HG02870 (cell line): ENCODE data around the gene SPAG5.
"Not testable (repeated sequence)": the region's sequence is repeated elsewhere in the genome, so short reads cannot be mapped to it uniquely, and the experiment has no call there.

ENCODE experiments used
- ATAC-seq: cut with Tn5 transposase; IDR thresholded peaks from one replicate; pipeline ENCODE4 v1.9.1; 2021; ENCODE audit warnings: mild to moderate bottlenecking, moderate library complexity; ENCODE audit not compliant: unreplicated experiment

Gene SPAG5

DNA sequence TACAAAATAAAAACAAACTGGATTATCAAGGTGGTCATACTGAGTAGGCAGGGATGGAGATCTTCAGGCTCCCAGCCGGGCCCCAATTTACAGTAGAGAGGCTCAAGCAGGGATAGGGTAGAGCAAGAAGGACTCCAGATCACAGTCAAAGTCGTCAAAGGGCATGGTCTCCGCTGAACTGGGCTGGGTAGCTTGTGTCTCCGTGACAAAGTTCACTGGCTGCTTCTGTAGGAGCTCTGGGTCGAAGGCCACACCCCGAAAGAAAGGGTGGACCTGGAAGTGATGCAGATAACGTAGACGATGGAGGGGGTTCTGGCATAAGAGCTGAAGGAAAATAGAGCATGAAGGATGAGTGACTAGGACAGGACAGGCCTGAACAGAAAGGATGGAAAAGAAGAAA is 11.6 kb upstream of the SPAG5 start:
- no peak for ATAC-seq

DNA sequence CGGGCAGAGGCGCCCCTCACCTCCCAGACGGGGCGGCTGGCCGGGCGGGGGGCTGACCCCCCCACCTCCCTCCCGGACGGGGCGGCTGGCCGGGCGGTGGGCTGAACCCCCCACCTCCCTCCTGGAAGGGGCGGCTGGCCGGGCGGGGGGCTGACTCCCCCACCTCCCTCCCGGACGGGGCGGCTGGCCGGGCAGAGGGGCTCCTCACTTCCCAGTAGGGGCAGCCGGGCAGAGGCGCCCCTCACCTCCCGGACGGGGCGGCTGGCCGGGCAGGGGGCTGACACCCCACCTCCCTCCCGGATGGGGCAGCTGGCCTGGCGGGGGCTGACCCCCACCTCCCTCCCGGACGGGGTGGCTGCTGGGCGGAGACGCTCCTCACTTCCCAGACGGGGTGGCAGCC is 5.2 kb upstream of the SPAG5 start:
- ATAC-seq = not testable (repeated sequence)

DNA sequence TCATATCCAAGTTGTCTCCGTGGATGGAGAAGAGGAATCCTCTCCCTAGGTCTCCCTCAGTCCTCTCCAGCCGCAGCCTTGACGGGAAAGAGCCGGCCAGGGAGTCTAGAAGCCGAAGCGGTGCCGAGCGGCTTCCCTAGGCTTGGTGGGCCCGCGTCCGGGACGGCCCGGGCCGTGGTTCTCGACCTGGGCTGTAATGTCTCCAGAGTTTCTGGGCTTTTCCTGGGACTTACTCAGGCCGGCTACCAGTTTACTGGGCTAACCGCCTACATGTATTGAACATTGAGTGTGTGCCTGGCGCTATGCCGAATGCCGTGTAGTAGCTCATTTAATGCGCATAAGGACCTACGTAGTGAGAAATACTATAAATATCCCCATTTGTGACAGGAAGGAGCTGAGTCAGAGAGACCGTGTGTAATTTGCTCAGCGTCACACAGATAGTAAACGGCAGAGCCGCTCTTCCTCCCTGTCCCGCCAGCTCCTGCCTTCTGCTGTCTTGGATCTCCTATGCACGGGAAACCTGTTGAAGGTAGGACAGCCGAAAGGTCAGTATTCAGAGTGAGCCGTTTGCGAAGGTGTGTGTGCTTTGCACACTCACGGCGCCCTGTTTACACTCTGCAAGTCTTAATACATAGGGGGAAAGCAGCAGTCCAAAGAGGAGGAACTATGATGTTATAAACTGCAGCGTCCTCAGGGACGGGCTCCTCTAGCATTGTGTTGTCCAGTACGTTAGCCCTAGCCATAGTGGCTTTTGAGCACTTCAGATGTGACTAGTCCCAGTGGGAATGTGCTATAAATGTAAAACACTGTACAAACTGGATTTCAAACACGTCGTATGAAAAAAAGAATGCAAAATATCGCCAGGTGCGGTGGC is 723 bp upstream of the SPAG5 start:
- peak; percentile 41 for ATAC-seq

DNA sequence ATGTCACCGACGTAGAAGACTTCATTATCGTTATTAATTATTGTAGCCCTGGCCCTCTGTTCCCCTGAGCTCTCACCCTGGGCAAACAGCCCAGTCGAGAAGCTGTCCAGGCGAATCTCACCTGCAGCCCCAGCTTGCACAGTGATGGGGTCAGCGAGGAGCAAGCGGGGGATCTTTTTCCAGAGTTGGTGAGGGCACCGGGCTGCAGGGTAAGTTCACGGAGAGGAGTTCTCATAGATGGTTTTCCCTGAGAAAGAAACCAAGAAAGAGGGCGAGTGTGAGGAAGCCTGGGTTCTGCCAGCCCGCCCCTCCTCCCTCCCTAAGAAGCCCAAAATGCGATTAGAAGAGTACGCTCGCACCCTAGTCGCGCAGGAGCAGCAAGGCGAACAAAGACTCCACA is 436 bp downstream of the SPAG5 start:
- no peak for ATAC-seq

DNA sequence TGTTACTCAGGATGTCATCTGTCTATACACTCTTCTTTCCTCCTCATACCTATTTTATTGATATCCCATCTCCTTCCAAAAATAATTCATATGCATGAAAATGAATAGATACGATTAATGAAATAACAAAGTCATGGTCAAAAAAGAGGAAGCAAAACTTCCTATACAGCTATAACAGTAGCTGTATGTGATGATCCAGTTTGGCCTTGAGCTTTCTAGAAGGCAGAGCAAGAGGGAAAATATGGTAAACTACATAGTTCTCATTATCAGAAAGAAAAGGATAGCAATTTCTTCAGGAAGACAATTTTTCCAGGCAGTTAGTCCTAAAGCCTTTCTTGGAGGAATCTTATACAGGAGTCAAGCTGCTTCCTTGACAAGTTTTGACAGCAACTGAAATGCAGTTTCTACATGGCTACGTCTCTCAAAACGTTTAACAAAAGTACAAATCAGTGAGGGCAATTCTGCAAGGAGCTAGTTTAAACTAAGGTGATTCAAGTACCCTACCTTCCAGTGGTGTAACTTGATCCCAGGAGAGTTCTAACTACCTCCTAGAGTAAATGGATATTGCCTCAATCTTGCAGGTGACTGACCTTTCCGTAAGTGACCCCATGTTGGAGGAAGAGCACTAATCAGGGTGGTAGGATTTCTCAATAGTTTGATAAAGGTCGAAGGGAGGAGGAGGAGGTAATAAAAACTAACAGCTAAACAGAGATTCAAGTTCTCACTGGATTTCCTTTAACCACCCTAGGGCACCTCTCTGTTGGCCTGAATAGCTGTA is 1.0 kb downstream of the SPAG5 start:
- ATAC-seq = no peak

DNA sequence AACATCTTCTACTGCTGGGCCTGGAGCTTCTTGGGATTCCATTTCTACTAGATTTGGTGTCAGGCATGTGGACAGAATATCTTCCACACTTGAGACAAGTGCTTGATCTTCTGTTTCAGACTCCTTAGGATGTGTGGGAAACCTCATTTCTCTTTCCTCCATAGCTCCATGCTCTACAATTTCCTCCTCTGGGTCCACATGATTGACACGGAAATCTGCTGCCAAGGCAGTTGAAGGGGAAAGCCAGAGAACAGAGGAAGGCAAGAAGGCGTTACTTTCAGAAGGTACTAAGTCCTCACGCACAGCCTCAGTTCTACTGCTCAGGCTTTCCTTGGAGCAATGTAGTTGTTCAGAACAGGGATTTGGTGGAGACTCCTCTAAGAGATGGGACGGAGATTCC is 6.6 kb downstream of the SPAG5 start:
- no peak for ATAC-seq

DNA sequence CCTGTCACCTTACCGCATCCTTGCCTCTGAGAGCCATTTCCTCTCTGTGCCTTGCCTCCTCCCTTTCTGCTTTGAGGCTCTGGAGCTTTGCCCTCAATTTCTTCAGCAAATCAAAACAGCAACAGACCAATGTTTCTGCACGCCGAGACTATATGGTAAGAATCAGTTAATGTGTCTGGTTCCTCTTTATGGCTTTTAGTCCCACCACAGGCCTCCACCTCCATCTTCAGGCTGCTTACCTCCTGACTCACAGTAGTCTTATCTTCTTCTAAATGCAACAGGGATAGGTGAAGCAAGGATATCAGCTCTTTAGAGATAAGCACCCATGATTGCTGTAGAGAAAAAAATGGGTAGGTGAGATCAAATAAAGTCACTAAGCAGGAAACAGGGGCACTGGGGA is 13.0 kb downstream of the SPAG5 start:
- no peak for ATAC-seq

DNA sequence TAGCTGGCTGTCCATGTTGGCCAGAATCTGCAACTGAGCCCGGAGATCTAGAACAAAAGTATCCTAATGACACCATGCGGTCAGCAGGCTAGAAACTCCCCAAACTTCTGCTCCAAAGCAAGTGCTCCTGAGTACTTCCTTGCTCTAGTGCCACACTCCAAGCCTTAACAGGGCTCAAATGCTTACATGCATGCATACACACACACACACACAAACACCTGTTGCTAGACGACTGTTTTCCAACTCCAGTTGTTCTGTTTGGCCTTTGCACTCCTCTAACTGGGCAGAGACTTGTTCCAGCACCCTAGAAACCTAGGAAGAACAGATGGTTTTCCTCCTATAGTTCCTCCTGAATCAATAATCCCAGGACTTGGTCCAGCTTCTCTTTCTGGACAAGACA is 14.4 kb downstream of the SPAG5 start:
- no peak for ATAC-seq

DNA sequence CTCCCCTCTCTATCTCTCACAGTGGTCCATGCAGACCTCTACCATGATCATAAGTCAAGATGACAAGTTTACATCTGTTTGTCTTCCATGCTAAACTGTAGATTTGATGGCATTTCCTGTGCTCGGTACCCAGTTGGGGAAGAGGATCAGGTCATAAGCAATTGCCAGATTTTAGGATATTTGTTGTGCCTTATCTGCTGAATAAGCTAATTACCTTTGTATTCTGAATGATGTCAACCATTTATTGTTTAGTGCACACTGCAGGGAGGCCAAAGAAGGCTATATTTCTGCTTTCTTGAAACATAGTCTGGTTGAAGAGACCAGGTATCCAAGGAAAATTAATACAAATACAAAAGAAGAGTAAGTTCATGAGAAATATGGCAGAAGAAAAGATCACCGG is 16.3 kb downstream of the SPAG5 start:
- no peak for ATAC-seq

DNA sequence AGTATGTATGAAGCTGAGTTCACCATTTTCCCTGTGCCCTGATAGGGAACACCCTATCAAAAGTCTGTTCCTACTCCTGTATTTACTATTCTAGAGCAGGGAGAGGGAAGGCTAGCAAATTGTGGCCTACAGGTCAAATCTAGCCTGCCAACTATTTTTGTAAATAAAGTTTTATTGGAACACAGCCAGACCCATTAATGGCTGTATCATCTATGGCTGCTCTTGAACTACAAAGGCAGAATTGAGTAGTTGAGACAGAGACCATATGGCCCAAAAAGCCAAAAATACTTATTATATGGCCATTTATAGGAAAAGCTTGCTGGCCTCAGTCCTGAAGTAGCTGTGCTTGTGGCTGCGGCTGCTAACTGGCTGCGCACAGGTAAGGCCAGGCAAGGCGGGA is 17.9 kb downstream of the SPAG5 start:
- ATAC-seq = no peak

DNA sequence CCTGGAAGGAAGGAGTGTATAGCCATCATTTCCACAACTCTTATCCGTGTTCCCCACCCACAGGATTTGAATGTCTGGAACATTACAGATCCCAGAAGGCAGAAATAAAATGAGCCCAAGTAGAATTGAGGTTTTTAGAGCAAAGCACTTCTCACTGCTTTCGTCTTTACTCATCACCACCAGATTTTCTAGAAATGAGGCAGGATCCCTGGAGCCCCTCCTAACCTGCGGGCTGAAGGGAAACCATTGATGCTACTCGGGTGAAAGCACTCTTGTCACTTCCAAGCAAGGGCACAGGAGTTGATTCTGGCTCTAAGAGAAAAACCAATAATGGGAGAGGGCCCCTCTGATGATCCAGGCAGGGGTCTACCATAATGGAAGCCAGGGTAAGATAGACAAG is 19.3 kb downstream of the SPAG5 start:
- no peak for ATAC-seq

DNA sequence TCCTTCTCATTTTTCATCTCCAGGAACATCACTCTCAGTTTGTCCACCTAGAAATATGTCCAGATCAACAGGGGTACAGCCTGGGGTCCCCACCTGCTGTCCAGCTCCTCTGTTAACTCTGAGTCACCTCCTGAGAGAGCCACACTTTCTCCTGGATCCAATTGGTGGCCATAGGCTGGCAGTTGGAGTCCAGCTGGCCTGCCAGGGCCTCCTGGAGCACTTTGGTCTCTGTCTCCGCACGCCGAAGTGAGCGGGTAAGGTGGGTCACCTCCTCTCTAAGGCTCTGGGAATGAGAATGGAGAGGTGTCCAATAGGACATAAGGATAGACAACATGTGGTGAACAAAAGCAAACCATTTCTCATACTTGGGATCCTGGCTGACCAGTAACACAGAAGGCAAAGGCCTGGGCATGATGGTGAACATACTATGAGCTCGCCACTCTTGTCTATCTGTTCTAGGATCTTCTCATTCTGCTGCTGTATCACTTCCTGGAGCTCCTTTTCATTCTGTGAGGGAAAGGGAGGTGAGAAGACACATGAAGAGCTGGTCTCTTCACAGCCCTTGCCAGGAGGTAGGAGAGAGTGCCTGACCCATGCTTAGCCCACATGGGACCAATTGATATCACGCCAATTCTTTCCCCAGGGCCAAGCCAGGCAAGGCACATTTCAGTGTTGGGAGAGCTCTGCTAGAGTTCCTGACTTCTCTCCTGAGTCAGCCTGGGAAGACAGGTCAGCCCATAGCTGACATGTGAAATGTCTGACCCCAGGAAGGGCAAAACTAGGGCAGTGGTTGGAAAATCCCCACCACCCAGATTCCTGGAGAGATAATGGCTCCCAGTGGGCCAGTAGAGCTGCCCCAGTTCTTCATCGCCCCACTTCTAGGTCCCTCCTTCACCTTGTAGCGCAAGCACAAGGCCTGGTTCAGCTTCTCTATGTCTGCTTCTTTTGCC is 20.3 kb downstream of the SPAG5 start:
- no peak for ATAC-seq

DNA sequence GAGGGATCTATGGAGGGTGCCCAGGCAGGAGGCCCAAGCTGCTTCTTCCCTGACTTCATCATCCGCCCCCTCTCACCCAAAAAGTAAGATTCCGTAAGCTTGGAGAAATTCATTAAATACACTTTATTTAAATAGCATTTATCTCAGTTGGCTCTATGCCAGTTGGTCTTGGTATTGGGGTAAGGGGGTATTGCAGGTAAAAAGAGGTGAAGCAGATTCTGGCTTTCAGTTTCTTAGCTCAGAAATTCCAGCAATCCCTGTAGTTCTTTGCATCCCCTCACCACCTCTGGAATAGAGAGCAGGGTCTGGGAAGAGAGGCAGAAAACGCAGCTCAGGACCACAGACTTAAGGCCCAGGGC is 21.4 kb downstream of the SPAG5 start:
- ATAC-seq = no peak

DNA sequence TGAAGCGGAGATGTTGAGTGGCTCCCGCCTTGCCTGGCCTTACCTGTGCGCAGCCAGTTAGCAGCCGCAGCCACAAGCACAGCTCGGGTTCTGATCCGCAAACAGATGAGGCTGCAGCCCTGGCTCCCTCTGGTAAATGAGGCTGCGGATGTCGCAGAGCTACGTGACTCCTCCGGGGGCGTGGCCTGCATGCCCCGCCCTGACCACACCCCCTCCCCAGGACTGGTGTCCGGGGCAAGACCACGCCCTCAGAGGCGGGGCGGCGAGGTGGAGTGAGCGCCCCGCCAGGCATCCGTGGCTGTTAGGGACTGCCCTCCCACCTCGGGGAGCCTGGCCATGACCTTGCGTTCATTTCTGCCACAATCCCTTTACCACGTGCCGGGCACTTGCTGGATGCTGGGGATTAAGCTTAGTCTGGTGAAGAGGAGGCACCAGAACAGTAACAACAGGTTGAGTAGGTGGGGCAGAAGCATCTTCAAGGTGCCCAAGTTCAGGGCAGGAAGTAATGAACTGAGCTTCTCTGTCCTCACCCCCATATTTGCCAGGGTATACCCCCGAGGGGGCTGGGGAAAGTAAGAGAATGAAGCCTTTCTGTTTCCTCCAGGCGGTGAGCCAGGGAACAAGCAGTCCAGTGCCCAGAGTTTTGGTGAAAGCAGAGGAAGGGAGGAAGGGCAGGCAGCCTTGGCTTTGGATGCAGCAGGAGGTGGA is 21.9 kb downstream of the SPAG5 start, which contains the start of gene ALDOC:
Gene ALDOC, minus strand, starts transcription at position 138 of the 708 bp plus-strand sequence. CDS start 1,363 bp downstream, outside the sequence.
- ATAC-seq = peak; percentile 78

DNA sequence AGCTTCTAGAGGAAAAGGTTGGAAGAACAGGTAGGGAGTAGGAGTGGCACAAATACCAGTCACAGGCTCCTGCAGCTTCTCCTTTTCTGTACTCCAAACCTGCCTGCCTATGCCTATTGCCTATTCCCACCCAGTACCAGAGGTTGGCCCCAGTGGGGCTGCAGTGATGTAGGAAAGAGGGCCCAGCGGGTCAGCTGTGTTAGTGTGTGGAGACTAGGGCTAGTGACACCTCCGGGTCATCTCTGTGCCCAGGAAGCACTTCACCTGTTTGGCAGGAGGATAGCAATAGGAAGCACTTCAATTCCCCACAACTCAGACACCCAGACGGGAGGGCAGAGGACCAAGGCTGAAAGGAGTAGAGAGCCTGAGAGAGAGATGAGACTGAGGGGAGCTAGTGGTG is 22.8 kb downstream of the SPAG5 start:
- ATAC-seq = not testable (repeated sequence)

DNA sequence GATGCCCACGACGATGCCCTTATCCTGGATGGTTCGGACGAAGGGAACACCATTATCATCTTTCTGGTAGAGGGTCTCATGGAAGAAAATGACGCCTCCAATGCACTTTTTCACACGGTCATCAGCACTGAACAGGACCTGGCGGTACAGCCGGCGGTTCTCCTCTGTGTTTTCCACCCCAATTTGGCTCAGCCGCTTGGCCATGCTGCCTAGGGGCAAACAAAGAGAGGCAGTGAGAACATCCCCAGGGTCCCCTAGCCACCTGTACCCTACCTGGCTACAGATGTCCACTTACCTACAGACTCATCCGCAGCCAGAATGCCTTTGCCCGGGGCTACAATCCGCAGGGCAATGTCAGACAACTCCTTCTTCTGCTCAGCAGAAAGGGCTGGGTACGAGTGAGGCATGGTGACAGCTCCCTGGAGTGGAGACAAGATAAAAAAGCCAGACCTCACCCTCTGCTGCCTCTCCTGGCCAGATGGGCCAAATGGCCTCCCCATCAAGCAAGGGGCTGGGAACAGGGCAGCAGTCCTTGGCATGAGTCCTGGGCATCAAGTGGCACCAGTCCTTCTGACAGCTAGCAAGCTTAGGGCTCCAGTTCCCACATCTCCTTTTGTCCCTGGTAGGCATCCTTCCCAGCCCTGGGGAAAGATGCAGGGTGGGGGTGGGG is 23.6 kb downstream of the SPAG5 start:
- no peak for ATAC-seq

DNA sequence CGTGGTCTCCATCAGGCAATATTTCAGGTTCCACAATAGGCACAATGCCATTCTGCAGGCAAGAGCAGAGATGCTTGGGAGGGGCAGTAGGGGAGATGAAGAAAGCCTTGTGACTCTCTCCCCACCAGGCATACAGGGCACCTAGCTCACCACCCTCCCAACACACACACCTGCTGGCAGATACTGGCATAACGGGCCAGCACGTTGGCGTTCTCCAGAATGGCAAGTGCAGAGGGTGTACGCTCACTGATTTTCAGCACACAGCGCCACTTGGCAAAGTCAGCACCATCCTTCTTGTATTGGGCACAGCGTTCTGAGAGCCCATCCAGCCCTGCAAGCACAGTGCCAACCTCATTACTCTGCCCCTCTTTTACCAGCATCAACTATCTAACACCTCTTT is 24.3 kb downstream of the SPAG5 start:
- ATAC-seq = no peak

DNA sequence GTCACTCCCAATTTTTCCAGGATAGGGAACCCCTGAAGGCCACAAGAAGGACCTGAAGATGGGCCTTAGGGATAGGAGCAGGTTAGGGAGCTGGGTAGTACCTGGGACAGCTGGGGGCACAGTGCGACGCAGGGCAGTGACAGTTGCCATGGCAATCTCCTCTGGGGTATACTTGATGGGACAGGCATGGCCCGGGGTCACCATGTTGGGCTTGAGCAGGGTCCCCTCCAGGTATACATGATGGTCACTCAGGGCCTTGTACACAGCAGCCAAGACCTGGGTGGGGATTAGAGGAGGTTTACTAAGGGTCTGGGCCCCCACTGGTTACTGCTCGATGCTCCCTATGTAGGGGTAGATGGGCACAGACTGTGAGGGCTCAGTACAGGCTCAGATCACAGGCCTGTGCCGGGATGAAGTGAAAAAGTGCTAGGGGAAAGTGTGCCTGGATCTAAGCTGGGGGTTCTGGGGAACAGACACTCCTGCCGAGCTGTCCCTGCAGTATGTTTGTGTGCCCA is 24.8 kb downstream of the SPAG5 start:
- no peak for ATAC-seq

DNA sequence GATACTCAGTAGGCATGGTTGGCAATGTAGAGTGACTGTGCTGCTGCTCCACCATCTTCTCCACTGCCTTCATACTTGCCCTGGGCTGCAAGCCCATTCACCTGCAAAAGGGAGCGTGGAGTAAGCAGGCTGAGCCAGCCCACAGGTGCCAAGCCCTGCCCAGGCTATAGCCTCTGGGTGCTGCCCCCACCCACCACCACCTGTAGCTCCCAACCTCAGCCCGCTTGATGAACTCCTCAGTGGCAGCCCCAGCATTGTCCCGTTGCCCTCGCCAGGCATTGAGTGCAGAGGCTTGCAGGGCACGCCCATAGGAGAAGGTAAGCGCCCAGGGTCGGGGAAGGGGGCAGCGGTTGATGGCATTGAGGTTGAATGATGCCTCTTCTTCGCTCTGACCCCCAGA is 25.3 kb downstream of the SPAG5 start:
- no peak for ATAC-seq

DNA sequence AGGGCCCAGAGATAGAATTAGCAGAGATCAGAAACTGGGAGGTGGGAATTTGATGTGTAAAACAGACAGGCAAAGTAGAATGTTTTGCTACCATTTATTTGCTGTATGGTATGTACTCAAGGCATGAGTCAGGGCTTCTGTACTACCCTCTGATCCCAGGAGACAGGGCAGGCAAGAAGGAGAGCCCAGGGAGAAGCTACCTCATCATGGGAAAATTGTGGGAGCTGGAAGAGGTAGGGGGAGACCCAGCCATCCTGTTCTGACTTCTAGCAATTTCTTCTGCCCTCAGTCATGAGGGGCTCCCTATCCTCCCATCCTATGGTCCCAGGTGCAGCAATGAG is 25.8 kb downstream of the SPAG5 start:
- no peak for ATAC-seq
